ENCODE data around the gene MCC.

DNA sequence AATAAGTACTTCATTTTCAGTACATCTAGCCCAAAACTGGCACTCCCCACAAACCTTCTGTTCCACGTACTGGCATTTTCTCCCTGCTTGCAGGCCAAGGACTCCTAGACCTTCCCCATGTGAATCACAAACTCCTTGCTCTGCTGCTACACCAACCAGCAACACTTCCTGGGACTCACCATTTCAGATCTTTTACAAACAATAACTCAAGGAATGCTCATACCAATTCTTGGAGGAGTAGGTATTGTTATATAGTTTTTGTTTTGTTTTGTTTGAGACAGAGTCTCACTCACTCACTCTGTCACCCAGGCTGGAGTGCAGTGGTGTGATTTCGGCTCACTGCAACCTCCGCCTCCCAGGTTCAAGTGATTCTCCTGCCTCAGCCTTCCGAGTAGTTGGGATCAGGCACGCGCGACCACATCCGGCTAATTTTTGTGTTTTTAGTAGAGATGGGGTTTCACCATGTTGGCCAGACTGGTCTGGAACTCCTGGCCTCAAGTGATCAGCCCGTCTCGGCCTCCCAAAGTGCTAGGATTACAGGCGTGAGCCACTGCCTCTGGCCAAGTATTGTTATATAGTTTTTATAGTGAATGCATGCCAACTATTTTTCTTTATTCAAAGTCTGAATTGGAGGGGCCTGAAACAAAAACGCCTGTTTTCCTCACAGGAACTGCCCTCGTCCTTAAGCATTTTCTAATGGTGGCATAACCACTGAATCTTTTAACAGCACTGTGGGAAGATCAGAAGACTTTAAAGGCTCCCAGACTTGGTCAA is 264.2 kb downstream of the MCC start:
- TF ChIP-seq, protein P1, sequence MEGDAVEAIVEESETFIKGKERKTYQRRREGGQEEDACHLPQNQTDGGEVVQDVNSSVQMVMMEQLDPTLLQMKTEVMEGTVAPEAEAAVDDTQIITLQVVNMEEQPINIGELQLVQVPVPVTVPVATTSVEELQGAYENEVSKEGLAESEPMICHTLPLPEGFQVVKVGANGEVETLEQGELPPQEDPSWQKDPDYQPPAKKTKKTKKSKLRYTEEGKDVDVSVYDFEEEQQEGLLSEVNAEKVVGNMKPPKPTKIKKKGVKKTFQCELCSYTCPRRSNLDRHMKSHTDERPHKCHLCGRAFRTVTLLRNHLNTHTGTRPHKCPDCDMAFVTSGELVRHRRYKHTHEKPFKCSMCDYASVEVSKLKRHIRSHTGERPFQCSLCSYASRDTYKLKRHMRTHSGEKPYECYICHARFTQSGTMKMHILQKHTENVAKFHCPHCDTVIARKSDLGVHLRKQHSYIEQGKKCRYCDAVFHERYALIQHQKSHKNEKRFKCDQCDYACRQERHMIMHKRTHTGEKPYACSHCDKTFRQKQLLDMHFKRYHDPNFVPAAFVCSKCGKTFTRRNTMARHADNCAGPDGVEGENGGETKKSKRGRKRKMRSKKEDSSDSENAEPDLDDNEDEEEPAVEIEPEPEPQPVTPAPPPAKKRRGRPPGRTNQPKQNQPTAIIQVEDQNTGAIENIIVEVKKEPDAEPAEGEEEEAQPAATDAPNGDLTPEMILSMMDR (conservative IDR thresholded peaks at IDR 0.05): no peak
- no peak for TF ChIP-seq ZFX (IDR thresholded peaks at IDR 0.05)
